HepG2 (cell line): ENCODE results near the gene LIMK2. TPM values are rescaled to one million over a fixed set of nuclear protein-coding genes. Genes with fewer than 3 reads are reported as not detected.

Experiments
- ATAC-seq: fragments of 200-7000 bp; cut with Tn5 transposase; 3 replicates; pipeline ENCODE4 v1.9.1; 2020; ENCODE audit warnings: mild to moderate bottlenecking, moderate library complexity
- BruUV-seq: library from RNA; stranded (reverse); fragments of 400-500 nt; replicated peaks from 2 replicates; lab custom pipeline; 2021; lab: Mats Ljungman, UMichigan
- CTCF ChIA-PET: fragments of 300-600 bp; formaldehyde crosslinking; extraction: SDS; loops from one replicate; lab custom pipeline; 2021; ENCODE audit warnings: low total read pairs, inconsistent platforms, low intra/inter-chr PET ratio; lab: Yijun Ruan, JAX
- POLR2A ChIA-PET: fragments of 350-600 bp; sonication (Branson Sonifier 250); formaldehyde crosslinking; loops from one replicate; lab custom pipeline; 2020; ENCODE audit warnings: antibody characterized with exemption, inconsistent platforms; lab: Yijun Ruan, JAX
- DNase-seq: peaks from one replicate; pipeline ENCODE4 v3.0.0-alpha.2; 2015; ENCODE audit warnings: low spot score
- FAIRE-seq: peaks from 3 replicates; lab custom pipeline; 2011; peaks lifted over from hg19 to GRCh38; lab: Jason Lieb, UNC
- H2AFZ ChIP-seq: one replicate; pipeline ENCODE4 v1.6.1; 2011; ENCODE audit warnings: low read length, inconsistent platforms
- H3K27ac ChIP-seq: fragments of 300-600 bp; 3 replicates; pipeline ENCODE4 v1.8.0; 2011; ENCODE audit warnings: mixed run types, mild to moderate bottlenecking, mixed read lengths, low read length, inconsistent platforms; ENCODE audit not compliant: insufficient read depth; ENCODE audit errors: extremely low read length
- H3K27me3 ChIP-seq, 2 experiments: fragments of 200-600 bp in 1 of 2; 2 replicates in 1 of 2; 3 replicates in 1 of 2; pipeline versions ENCODE4 v1.6.0 to v1.8.0; 2011; ENCODE audit warnings: low read length in 2 of 2, mild to moderate bottlenecking in 2 of 2, moderate library complexity in 2 of 2, inconsistent platforms in 1 of 2; ENCODE audit not compliant: insufficient read depth in 2 of 2, control insufficient read depth in 1 of 2
- H3K36me3 ChIP-seq, 2 experiments: fragments of 200-600 bp in 1 of 2; replicated peaks in 1 of 2; 2 replicates in 1 of 2; 3 replicates in 1 of 2; pipeline versions ENCODE4 v1.5.1 to v1.8.0; 2011; ENCODE audit warnings: low read length in 2 of 2, inconsistent platforms in 1 of 2; ENCODE audit not compliant: insufficient read depth in 2 of 2, control insufficient read depth in 1 of 2
- H3K4me1 ChIP-seq: 2 replicates; pipeline ENCODE4 v1.5.1; 2012; ENCODE audit warnings: low read length, inconsistent platforms; ENCODE audit not compliant: insufficient read depth
- H3K4me2 ChIP-seq: 2 replicates; pipeline ENCODE4 v1.6.0; 2011; ENCODE audit warnings: low read depth, low read length, inconsistent platforms
- H3K4me3 ChIP-seq, 3 experiments: fragments of 200-600 bp in 1 of 3; sonication (generic), shearing (Covaris generic) in 1 of 3; replicated peaks in 1 of 3; 2 replicates each; pipeline ENCODE4 v1.5.1; 2011 to 2016; ENCODE audit warnings: low read length in 3 of 3, inconsistent platforms in 2 of 3, low read depth in 2 of 3, mild to moderate bottlenecking in 2 of 3, control low read depth in 1 of 3, mixed read lengths in 1 of 3; ENCODE audit not compliant: insufficient read depth in 1 of 3
- H3K79me2 ChIP-seq: one replicate; pipeline ENCODE4 v1.6.1; 2011; ENCODE audit warnings: low read length, inconsistent platforms; ENCODE audit not compliant: insufficient read depth
- H3K9ac ChIP-seq: 2 replicates; pipeline ENCODE4 v1.6.0; 2011; ENCODE audit warnings: mild to moderate bottlenecking, low read depth, low read length, inconsistent platforms; ENCODE audit not compliant: insufficient read depth
- H3K9me3 ChIP-seq: 2 replicates; pipeline ENCODE4 v1.5.1; 2012; ENCODE audit warnings: mild to moderate bottlenecking, low read length
- H4K20me1 ChIP-seq: 2 replicates; pipeline ENCODE4 v1.6.0; 2011; ENCODE audit warnings: inconsistent platforms, mild to moderate bottlenecking, low read length, moderate library complexity; ENCODE audit not compliant: insufficient read depth
- HHEX ChIP-seq: IDR thresholded peaks from 2 replicates; pipeline ENCODE4 v1.6.1; 2016; ENCODE audit warnings: control low read depth
- NFIB ChIP-seq: sonication (generic); formaldehyde crosslinking; IDR thresholded peaks from 2 replicates; pipeline ENCODE4 v1.9.0; 2021; ENCODE audit warnings: missing genetic modification reagents, mild to moderate bottlenecking, borderline replicate concordance
- NR1H2 ChIP-seq: sonication (generic); formaldehyde crosslinking; IDR thresholded peaks from 2 replicates; pipeline ENCODE4 v1.8.1; 2022; ENCODE audit warnings: low read depth, missing genetic modification reagents, borderline replicate concordance
- RAD21 ChIP-seq: fragments of 450-650 bp; formaldehyde crosslinking; IDR thresholded peaks from 2 replicates; pipeline ENCODE4 v1.5.0; 2020; ENCODE audit warnings: mild to moderate bottlenecking
- RFXAP ChIP-seq: sonication (generic); formaldehyde crosslinking; IDR thresholded peaks from 2 replicates; pipeline ENCODE4 v1.4.0; 2020; ENCODE audit warnings: missing genetic modification reagents, borderline replicate concordance
- SOX6 ChIP-seq, 2 experiments: fragments of 450-650 bp in 1 of 2; sonication (generic) in 1 of 2; formaldehyde crosslinking in 1 of 2; IDR thresholded peaks; 2 replicates each; pipeline versions ENCODE4 v1.4.0 to v1.6.1; 2017 to 2020; ENCODE audit warnings: antibody characterized with exemption in 1 of 2, mild to moderate bottlenecking in 1 of 2, missing genetic modification reagents in 1 of 2
- U2AF1 ChIP-seq: fragments of 200-400 bp; formaldehyde crosslinking; optimal IDR thresholded peaks from 2 replicates; pipeline ENCODE3; 2017; ENCODE audit warnings: mild to moderate bottlenecking, low read depth, low read length
- XRCC5 ChIP-seq: fragments of 200-400 bp; formaldehyde crosslinking; optimal IDR thresholded peaks from 2 replicates; pipeline ENCODE3; 2017; ENCODE audit warnings: mild to moderate bottlenecking, low read length
- ZNF670 ChIP-seq: sonication (generic); formaldehyde crosslinking; IDR thresholded peaks from 2 replicates; pipeline ENCODE4 v1.8.0; 2022; ENCODE audit warnings: mild to moderate bottlenecking, missing genetic modification reagents, borderline replicate concordance
- ZNF674 ChIP-seq: sonication (generic); formaldehyde crosslinking; IDR thresholded peaks from 2 replicates; pipeline ENCODE4 v1.5.0; 2020; ENCODE audit warnings: low read depth, mild to moderate bottlenecking, missing genetic modification reagents
- WGBS: methylation state at CpG from one replicate; pipeline ENCODE4 v1.1.6; 2017; ENCODE audit warnings: low lambda C conversion rate; 5-methylcytosine and 5-hydroxymethylcytosine counted together
- in situ Hi-C: cut with HindIII; loops from 2 replicates; pipeline ENCODE4 v1.10.0; 2017; ENCODE audit warnings: low pct_unique_long_range_greater_than_20kb; ENCODE audit not compliant: extremely low pct_ligation_motif_present
- intact Hi-C: fragments of 100-400 bp; cut with micrococcal nuclease; formaldehyde crosslinking; loops from one replicate; pipeline ENCODE4 v1.10.0; 2022; ENCODE audit not compliant: unreplicated experiment
- polyA plus RNA-seq, 8 experiments: library from polyadenylated mRNA; depleted of rRNA in 3 of 8; stranded (reverse) in 7 of 8; unstranded in 1 of 8; fragments of >200 nt; fragmentation: Illumina TruSeq in 4 of 8; extraction: Trizol in 4 of 8; gene quantifications; 2 replicates each; pipeline versions ENCODE4 v1.2.1 to v1.2.3, GENCODE V29; 2011 to 2016; ENCODE audit warnings: low read depth in 4 of 8, missing spikeins in 1 of 8, mixed read lengths in 1 of 8; ENCODE audit not compliant: insufficient read depth in 1 of 8
- total RNA-seq, 5 experiments: library from RNA; depleted of rRNA; stranded (reverse); fragments of >200 nt; fragmentation: Illumina TruSeq; extraction: Trizol; gene quantifications; 2 replicates each; pipeline ENCODE4 v1.2.3, GENCODE V29; 2016; ENCODE audit warnings: low read depth in 1 of 5
- TF ChIP-seq, protein P1 (sequence below): sonication (generic); formaldehyde crosslinking; IDR thresholded peaks from 2 replicates; pipeline ENCODE4 v1.5.0; 2020; ENCODE audit warnings: mild to moderate bottlenecking, missing genetic modification reagents, borderline replicate concordance

The LIMK2 gene
- total and polyA plus RNA-seq, 2 of the 13 experiments (the other 11 are each of a cell fraction or from before 2014, with no cell fraction given) = 20.9 to 29.8 TPM

DNA sequence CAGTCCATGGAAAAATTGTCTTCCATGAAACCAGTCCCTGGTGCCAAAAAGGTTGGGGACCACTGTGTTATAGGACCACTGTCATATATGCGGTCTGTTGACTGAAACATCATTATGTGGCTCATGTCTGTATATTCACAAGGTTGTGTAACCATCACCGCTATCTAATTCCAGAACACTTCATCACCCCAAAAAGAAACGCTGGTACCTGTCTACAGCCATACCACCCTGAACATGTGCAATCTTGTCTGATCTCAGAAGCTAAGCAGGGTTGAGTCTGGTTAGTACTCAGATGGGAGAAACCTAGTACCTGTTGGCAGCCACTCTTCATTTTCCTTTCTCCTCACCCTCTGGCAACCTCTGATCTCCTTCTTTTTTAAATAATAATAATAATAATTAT lies 93.1 kb downstream of the LIMK2 start (continued):
- TF ChIP-seq NR1H2 (CRISPR knock-in tag) = no peak
- no peak for TF ChIP-seq U2AF1

DNA sequence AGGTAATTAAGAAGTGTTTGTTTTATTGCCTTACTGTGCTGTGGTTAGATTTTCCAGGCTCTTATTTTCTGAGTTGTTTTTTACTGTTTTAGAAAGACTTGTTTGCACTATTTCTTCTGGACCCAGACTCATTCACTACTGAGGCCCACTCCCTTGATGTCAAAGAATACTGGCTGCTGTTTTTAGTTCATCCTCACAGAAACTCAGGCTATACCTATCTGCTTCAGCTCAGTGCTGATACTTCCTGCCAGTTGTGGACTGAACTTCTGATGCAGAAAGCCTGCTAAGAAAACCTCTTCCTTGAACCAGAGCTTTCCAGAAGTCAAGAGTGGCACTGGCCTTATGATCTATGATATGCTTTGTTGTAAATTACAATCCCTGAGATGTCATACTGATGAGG lies 96.1 kb downstream of the LIMK2 start:
- no peaks in the 10 kb centered on the region for H3K9me3 ChIP-seq
- H3K27ac ChIP-seq = no peak overlapping the region
- POLR2A ChIA-PET = no interaction called here
- no TSS peak for BruUV-seq
- H3K79me2 ChIP-seq = no peaks in the 10 kb centered on the region
- no peak overlapping the region for H3K4me3 ChIP-seq
- ATAC-seq (no peak), FAIRE-seq (no peak), DNase-seq (no peak)
- no peaks in the 10 kb centered on the region for H3K36me3 ChIP-seq
- H4K20me1 ChIP-seq = no peaks in the 10 kb centered on the region
- H3K9ac ChIP-seq = no peak overlapping the region
- in situ Hi-C loops (no loop called here), intact Hi-C loops (no loop called here)
- H3K4me1 ChIP-seq = peaks cover 3% of the 10 kb centered on the region; the same call in 1 of the 2 replicates
- CTCF ChIA-PET = no interaction called here
- H3K4me2 ChIP-seq = no peak overlapping the region
- H3K27me3 ChIP-seq = no peaks in the 10 kb centered on the region
- H2AFZ ChIP-seq = no peak overlapping the region
- TF ChIP-seq ZNF670 (no peak), ZNF674 (CRISPR knock-in tag) (no peak), HHEX (CRISPR knock-in tag) (no peak)

GRCh38 chr22:31313366-31314147 lies 101.5 kb downstream of the LIMK2 start:
- POLR2A ChIA-PET = interaction anchor here (0.7 to 1.2 kb wide), 2 partner anchors 23 to 33 kb away, joined by 3 to 6 read pairs; partner anchors contain the start of gene PATZ1
- H4K20me1 ChIP-seq = no peaks in the 10 kb centered on the region
- intact Hi-C loops = loop anchor here (1.0 kb wide), 1 partner anchor 21 kb away; the partner anchor contains the start of gene PIK3IP1
- DNase-seq (peak; percentile 46), FAIRE-seq (peak; percentile 60), ATAC-seq (peak; percentile 95)
- CTCF ChIA-PET = interaction anchor here (0.8 kb wide), 1 partner anchor 21 kb away, joined by 3 read pairs; the partner anchor contains the start of gene PIK3IP1
- no peaks in the 10 kb centered on the region for H3K27me3 ChIP-seq
- peaks cover 13% of the 10 kb centered on the region for H3K9me3 ChIP-seq
- WGBS = 43% methylated on average over 6 of the region's 6 CpGs
- in situ Hi-C loops = no loop called here
- peak overlapping the region; percentile 70 for H2AFZ ChIP-seq
- BruUV-seq = no TSS peak
- H3K4me2 ChIP-seq = peak overlapping the region; percentile 57
- no peaks in the 10 kb centered on the region for H3K36me3 ChIP-seq
- peaks cover 9% of the 10 kb centered on the region; the same call in 1 of the 2 replicates for H3K4me1 ChIP-seq
- 0 out of 6 replicates have a peak overlapping the region, but pooled peaks of 1 of the 3 experiments have one; percentile 21 for H3K4me3 ChIP-seq
- H3K9ac ChIP-seq = no peak overlapping the region
- H3K79me2 ChIP-seq = no peaks in the 10 kb centered on the region
- H3K27ac ChIP-seq = no peak overlapping the region
- TF ChIP-seq RAD21 (CRISPR knock-in tag) (peak; percentile 28; the same call in 1 of the 2 replicates), XRCC5 (peak; percentile 66), NFIB (no peak), SOX6 (IDR thresholded peaks at IDR 0.05) (no peak), SOX6 (CRISPR knock-in tag; IDR thresholded peaks at IDR 0.05) (peak; percentile 19; the same call in 1 of the 2 replicates), RFXAP (CRISPR knock-in tag) (no peak)
- TF ChIP-seq, protein P1, sequence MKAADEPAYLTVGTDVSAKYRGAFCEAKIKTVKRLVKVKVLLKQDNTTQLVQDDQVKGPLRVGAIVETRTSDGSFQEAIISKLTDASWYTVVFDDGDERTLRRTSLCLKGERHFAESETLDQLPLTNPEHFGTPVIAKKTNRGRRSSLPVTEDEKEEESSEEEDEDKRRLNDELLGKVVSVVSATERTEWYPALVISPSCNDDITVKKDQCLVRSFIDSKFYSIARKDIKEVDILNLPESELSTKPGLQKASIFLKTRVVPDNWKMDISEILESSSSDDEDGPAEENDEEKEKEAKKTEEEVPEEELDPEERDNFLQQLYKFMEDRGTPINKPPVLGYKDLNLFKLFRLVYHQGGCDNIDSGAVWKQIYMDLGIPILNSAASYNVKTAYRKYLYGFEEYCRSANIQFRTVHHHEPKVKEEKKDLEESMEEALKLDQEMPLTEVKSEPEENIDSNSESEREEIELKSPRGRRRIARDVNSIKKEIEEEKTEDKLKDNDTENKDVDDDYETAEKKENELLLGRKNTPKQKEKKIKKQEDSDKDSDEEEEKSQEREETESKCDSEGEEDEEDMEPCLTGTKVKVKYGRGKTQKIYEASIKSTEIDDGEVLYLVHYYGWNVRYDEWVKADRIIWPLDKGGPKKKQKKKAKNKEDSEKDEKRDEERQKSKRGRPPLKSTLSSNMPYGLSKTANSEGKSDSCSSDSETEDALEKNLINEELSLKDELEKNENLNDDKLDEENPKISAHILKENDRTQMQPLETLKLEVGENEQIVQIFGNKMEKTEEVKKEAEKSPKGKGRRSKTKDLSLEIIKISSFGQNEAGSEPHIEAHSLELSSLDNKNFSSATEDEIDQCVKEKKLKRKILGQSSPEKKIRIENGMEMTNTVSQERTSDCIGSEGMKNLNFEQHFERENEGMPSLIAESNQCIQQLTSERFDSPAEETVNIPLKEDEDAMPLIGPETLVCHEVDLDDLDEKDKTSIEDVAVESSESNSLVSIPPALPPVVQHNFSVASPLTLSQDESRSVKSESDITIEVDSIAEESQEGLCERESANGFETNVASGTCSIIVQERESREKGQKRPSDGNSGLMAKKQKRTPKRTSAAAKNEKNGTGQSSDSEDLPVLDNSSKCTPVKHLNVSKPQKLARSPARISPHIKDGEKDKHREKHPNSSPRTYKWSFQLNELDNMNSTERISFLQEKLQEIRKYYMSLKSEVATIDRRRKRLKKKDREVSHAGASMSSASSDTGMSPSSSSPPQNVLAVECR = peak; percentile 20; the same call in 1 of the 2 replicates
